NCI-H345 (cell line): ENCODE measurements around the gene OSGIN1.

Experiments
- DNase-seq: peaks from one replicate; lab custom pipeline; 2025; lab: John Stamatoyannopoulos, UW

The OSGIN1 gene

GRCh38 chr16:83957296-83957855, 4.3 kb downstream of the OSGIN1 start:
- no peak for DNase-seq

DNA sequence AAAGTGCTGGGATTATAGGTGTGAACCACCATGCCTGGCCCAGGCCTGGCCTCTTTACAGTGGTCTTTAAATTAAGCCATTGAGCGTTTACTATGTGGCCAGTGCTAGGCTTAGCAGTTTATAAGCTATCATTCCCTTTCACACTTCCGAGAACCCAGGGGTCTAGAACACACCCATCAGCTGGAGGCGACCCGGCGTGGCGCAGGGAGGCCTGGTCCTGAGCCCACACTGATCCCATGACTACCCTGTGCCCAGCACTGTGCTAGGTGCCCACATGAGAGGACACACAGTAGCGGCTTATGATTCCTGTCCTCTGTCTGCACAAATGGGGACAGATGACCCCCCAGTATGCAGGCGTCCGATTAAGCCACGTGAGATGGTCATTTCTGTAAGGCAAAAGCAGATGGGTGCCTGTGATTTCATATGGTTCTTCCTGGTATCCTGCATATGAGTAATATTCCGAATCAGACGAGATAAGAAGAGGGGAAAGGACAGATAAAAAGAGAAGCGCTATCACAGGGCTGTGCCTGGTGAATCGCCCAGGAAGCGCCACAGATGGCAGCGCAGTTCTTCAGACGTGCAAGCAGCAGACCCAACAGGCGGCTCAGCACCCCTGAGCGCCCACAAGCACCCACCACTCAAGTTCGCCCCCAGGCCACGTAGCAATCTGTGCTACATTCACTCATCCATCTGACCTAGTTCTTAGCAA, 5.3 kb downstream of the OSGIN1 start:
- no peak for DNase-seq

- no peak for DNase-seq
Observed at GRCh38 chr16:83958846-83959565, 6.0 kb downstream of the OSGIN1 start.

DNA sequence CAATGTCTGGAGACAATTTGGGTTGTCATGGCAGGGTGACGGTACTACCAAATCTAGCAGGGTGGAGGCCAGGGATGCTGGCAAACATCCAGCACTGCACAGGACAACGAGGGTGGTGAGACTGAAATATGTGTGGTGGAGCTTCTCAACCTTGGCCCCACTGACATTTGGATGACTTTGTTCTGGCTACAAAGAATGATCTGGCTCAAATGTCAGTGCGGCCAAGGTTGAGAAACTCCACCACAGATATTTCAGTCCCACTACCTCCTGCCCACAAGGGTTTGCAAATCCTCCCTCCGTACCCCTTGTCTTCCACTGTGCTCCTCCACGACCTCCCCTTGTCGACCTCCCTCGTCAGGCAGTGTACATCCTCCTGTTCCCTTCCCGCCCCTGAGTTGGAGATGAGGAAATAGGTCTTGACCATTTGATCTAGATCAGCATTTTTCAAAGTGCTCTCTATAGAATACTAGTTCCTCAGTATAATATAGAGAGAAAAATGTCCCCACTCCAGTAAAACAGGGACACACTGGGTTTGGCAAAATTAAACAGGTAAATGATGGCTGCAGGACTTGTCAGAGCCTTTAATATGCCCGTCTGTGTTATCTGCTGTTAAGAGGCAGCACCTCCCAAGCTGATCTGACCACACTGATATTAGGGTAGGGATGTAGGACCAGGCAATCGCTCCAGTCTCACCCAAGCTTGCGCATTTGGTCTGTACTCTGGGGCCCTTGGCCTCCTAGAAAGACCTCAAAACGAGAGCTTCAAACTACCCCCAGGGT, 6.8 kb downstream of the OSGIN1 start:
- no peak for DNase-seq

- no peak for DNase-seq
Observed at GRCh38 chr16:83960521-83961249, 7.6 kb downstream of the OSGIN1 start.

- no peak for DNase-seq
Observed at GRCh38 chr16:83961591-83961990, 8.6 kb downstream of the OSGIN1 start.

GRCh38 chr16:83963277-83964119, 10.5 kb downstream of the OSGIN1 start:
- no peak for DNase-seq

GRCh38 chr16:83964684-83965443, 11.8 kb downstream of the OSGIN1 start:
- DNase-seq = no peak

DNA sequence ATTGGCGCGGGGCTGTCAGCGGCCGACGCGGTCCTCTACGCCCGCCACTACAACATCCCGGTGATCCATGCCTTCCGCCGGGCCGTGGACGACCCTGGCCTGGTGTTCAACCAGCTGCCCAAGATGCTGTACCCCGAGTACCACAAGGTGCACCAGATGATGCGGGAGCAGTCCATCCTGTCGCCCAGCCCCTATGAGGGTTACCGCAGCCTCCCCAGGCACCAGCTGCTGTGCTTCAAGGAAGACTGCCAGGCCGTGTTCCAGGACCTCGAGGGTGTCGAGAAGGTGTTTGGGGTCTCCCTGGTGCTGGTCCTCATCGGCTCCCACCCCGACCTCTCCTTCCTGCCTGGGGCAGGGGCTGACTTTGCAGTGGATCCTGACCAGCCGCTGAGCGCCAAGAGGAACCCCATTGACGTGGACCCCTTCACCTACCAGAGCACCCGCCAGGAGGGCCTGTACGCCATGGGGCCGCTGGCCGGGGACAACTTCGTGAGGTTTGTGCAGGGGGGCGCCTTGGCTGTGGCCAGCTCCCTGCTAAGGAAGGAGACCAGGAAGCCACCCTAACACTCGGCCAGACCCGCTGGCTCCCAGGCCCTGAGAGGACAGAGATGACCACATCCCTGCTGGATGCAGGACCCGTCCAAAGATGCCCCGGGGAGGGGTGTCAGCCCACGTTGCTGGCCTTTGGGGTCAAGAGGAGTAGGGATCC, 12.6 kb downstream of the OSGIN1 start:
- no peak for DNase-seq

DNA sequence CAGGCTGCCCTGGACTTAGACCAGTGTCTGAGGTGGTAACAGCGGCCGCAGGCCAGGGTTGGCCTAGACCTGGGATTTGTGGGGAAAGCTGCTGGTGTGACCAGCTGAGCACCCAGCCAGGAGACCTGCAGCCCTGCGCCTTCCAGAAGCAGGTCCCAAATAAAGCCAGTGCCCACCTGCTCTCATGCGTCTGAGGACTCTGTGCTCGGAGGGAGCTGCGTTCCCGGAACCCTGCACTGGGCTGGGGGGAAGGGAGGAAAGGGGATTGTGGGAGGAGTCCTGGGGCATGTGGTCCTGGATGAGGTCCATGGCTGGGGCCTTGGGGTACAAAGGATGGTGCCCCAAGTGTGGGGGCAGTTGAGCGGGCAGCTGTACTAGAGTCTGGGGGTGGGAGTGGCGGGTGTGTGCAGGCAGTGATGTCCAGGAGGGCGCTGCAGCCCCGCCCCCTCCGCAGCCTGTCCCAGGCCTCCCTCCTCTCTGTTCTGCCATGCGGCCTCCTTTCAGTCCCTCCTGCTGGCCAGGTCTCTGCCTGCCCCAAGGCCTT, 13.2 kb downstream of the OSGIN1 start:
- no peak for DNase-seq

GRCh38 chr16:83967091-83967490, 14.1 kb downstream of the OSGIN1 start:
- no peak for DNase-seq

DNA sequence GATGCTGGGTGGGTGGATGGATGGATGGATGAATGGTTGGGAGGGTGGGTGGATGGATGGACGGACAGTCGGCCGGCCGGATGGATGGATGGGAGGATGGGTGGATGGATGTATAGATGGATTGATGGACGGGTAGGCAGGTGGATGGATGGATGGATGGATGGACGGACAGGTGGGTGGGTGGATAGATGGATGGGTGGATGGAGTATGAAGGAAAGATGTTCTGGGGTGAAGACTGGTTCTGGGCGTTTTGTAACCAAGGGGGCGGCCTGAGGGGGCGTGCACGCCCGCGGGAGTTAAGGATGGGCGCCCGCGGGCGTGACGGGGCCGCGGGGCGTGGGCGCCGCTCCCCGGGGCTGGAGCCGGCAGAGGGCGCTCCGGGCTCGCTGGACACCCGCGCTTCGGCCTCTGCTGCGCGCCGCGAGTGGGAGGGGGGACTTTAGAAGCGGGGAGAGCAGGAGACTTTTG, 14.8 kb downstream of the OSGIN1 start, which contains the start of gene NECAB2:
TSS of gene NECAB2 (plus strand) at position 407 of the 468 bp plus-strand sequence. CDS start 405 bp downstream, outside the sequence.
- peak; percentile 13 for DNase-seq

DNA sequence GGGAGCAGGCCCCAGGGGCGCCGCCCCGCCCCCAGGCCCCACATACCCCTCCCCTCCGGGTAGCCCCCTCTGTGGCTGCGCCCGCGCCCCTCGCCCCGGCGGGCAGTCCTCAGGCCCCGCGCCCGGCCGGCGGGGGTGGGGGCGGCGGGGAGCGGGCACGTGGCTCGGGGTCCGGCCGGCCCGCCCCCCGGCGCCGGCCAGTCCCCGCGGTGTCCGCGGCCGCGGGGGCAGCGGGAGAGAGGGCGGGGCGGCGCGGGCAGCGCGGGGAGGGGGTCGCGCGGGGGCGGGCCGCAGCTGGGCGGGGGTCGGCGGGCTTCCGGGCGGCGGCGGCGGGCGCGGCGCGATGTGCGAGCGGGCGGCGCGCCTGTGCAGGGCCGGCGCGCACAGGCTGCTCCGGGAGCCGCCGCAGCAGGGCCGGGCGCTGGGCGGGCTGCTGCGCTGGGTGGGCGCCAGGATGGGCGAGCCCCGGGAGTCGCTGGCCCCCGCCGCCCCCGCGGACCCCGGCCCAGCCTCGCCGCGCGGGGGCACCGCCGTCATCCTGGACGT, 15.3 kb downstream of the OSGIN1 start:
- DNase-seq = no peak

- DNase-seq = no peak
Observed at GRCh38 chr16:83968891-83969649, 16.0 kb downstream of the OSGIN1 start.

DNA sequence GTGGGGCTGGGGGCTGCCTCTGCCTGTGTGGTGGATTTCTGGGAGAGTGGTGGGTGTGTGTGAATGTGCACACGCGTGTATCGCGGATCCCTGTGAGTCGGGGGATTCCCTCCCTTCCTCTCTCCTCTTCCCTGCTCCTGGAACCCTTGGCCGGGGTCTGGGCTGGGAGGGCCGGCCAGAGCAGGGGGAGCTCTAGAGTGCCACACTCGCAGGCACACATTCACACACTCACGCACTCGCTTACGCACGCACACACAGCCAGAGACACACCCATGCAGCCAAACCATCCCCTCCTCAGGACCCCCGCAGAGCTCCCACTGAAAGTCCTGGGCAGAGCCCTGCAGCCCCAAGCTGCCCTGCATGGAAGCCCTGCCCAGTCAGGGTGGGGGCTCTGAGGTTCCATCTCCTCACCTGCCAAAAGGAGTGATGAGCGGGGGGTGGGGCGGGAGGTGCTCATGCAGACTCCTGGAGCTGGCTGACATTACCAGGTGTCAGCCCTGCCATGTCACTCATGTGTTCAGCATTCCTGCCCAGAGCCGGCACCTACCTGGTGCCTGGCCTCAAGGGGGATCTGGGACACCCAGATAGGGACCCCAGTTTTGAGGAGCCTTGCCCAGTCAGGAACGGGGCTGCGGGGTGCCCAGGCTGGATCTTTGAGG, 16.9 kb downstream of the OSGIN1 start:
- DNase-seq = no peak

DNA sequence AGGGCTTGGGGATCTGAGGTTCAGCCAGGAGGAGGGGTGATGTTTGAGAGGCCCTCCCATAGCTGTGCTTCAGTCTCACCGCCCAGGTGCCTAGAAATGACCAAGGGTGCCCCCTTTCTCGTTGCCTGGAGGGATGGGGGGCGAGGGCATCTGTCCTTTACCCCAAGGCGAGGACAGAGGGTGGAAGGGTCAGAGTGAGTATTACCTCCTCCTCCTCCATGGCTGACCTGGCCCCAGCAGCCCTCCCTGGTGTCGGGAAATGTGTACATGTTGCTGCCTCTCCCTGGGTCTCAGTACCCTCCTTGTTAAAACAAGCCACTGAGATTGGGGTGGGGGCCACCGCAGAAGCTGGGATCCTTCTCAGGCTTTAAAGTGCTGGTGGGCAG, 17.4 kb downstream of the OSGIN1 start:
- DNase-seq = no peak
